ENCODE measurements around the gene HSD17B3.

The HSD17B3 gene

DNA sequence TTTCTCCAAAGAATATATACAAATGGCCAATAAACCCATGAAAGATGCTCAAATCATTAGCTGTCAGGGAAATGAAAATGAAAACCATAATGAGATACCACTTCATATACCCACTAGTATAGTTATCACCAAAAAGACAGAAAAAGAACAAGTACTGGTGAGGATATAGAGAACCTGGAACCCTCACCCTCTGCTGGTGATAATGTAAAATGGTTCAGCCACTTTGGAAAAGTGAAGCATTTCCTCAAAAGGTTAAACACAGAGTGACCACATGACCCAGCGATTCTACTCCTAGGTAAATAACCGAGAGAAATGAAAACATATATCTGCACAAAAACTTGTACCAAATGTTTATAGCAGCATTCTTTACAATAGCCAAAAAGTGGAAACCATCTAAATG lies 72.0 kb downstream of the HSD17B3 start:
- TF ChIP-seq, protein P1, sequence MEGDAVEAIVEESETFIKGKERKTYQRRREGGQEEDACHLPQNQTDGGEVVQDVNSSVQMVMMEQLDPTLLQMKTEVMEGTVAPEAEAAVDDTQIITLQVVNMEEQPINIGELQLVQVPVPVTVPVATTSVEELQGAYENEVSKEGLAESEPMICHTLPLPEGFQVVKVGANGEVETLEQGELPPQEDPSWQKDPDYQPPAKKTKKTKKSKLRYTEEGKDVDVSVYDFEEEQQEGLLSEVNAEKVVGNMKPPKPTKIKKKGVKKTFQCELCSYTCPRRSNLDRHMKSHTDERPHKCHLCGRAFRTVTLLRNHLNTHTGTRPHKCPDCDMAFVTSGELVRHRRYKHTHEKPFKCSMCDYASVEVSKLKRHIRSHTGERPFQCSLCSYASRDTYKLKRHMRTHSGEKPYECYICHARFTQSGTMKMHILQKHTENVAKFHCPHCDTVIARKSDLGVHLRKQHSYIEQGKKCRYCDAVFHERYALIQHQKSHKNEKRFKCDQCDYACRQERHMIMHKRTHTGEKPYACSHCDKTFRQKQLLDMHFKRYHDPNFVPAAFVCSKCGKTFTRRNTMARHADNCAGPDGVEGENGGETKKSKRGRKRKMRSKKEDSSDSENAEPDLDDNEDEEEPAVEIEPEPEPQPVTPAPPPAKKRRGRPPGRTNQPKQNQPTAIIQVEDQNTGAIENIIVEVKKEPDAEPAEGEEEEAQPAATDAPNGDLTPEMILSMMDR (IDR thresholded peaks at IDR 0.05; ENCODE audit: control insufficient read depth, insufficient read depth, low read depth, low read length, missing control alignments) = no peak
- no peak for DNase-seq (ENCODE audit: low read depth)
- no peak overlapping the region for H3K4me3 ChIP-seq (ENCODE audit: control insufficient read depth, low read depth, low read length)

DNA sequence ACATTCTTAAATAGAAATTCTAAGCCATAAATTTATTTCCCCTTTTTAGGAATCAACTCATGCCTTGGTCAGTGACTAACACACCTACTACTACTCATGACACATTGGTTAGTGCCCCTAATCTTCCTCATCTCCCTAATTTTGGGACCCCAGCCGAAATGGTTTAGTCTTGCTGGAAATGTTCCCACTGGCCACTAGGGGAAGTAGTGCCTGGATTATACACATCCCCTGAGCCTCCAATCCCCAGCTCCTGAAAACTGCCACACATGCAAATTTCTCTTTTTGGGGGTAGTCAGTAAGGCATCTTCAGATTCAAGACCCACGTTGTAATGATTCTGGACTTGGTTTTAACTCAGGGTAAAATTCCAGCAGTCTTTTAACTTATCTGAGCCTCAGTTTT lies 79.8 kb downstream of the HSD17B3 start:
- H3K4me3 ChIP-seq (ENCODE audit: control insufficient read depth, low read depth, low read length) = no peak overlapping the region
- DNase-seq (ENCODE audit: low read depth) = no peak
- TF ChIP-seq, protein P1 (IDR thresholded peaks at IDR 0.05; ENCODE audit: control insufficient read depth, insufficient read depth, low read depth, low read length, missing control alignments) = peak; percentile 50

DNA sequence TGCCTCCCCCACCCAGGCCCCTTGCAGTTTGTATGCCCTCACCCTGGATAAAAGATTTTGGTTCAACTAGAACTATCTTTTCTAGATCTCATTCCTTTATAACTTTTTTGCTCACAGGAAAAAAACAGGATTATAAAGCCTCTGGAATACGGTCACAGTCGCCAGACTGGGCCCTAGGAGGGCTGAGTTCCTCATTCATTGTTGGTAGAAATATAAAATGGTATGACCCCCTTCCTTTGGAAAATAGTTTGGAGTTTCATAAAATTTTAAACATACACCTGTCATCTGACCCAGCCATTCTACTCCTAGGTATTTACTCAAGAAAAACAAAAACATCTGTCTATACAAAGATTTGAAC lies 82.1 kb downstream of the HSD17B3 start:
- no peak for DNase-seq (ENCODE audit: low read depth)
- H3K4me3 ChIP-seq (ENCODE audit: control insufficient read depth, low read depth, low read length) = no peak overlapping the region
- TF ChIP-seq, protein P1 (IDR thresholded peaks at IDR 0.05; ENCODE audit: control insufficient read depth, insufficient read depth, low read depth, low read length, missing control alignments) = no peak

DNA sequence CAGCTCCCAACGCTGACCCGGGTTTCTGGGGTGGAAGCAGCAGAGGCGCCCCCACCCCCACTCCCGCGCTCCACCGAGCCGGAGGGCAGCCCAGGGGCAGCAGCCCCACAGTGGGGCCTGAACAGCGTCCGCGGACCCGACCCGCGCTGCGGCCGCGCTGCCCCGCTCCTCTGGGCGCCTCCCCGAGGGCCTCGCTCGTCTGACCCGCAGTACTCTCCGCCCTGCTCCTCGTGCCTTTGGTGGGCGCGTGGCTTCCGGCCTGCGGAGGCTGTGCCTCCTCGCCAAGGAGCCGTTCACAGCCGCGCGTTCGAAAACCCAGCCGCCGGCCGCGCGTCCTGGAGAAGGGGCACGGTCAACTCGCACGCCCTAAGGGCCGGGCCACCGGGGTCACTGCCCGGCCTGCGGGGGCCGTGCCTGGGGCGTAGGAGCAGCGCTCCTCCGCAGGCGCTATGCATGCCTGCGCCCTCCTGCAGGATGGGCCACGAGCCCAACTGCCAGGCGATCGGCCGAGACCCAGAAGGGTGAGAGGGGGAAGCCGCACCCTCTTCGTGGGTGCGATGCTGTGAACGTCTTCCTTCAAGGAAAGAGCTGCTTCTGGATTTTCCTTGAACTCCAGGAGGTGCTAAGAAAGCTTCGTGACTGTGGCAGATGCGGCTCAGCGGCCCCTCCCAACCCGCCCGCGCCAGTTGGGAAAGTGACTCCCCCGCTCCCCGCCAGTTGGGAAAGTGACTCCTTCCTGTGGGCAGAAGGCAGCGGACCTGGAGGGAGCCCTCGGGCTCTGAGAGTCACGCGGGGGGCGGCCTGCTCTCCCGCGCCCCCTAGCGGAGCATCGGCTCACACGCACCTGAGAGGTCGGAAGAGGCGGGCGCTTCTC lies 82.7 kb downstream of the HSD17B3 start:
- DNase-seq (ENCODE audit: low read depth) = no peak
- TF ChIP-seq, protein P1 (IDR thresholded peaks at IDR 0.05; ENCODE audit: control insufficient read depth, insufficient read depth, low read depth, low read length, missing control alignments) = peak; percentile 67
- no peak overlapping the region for H3K4me3 ChIP-seq (ENCODE audit: control insufficient read depth, low read depth, low read length)

DNA sequence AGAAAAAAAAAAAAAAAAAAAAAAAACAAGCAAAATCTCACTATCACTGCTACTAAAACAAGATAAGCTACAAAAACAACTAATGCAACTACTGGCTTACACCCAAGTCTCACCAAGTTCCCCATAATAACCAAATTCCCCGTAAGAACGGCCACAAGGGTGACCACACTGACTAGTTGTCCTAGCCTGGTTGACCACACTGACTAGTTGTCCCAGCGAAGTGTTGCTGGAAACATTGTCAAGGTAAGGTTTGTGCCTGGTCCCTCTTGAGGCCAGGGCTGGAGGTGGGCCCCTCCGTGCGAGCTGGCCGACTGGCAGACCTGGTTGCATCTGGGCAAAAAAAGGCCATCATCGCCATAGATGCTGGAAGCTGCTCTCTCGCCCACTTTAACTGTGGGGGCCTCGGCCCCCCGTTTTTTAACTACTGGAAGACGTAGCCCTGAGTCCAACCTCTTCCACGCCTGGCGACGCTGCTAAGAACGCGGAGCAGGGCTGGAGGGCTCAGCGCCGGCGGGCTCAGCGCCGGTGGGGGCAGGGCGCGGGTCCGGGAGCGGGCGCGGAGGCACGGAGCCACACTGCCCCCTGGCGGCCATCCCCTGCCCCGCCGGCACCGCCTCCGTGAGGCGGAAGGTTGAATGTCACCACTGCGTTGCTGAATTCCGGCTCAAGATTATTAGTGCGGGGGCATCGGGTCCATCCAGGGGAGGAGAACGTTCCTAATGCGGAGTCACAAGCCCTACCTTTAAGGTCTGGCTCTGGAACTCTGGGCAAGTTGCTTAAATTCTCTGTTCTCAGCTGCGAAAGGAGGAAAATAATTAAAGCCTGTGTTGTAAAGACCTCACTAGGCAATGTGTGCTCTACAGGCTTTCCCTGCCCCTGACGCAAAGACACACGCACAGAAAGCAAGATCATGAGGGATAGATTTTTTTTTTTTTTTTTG lies 84.0 kb downstream of the HSD17B3 start:
- H3K4me3 ChIP-seq (ENCODE audit: control insufficient read depth, low read depth, low read length) = no peak overlapping the region
- DNase-seq (ENCODE audit: low read depth) = no peak
- TF ChIP-seq, protein P1 (IDR thresholded peaks at IDR 0.05; ENCODE audit: control insufficient read depth, insufficient read depth, low read depth, low read length, missing control alignments) = peak; percentile 84

DNA sequence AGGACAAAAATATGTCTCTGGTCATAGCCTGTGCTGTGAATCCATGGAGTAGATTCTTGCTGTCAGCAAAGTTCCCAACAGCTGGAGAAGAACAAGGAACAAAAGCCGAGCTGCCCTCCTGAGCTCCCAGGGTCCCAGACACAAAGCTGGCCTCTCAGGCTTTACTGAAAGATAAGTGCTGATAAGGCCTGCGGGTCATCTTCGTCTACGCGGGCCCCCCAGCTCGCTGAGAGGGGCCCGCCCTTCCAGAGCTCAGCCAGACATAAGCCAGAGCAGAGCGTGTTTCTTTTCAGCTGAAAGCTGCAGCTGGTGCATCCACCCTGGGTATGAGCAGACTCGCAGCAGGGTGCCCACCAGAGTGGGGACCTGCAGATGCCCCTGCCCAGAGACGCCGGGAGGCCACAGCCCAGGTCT lies 84.7 kb downstream of the HSD17B3 start:
- TF ChIP-seq, protein P1 (IDR thresholded peaks at IDR 0.05; ENCODE audit: control insufficient read depth, insufficient read depth, low read depth, low read length, missing control alignments) = no peak
- no peak for DNase-seq (ENCODE audit: low read depth)
- no peak overlapping the region for H3K4me3 ChIP-seq (ENCODE audit: control insufficient read depth, low read depth, low read length)
